Measurements from ENCODE around the gene NDUFB8.

GRCh38 chr10:100482834-100483185 is 46.9 kb downstream of the NDUFB8 start:
- TF ChIP-seq CTCF (IDR thresholded peaks at IDR 0.05) (peak in 1 of 5 experiments; percentile 3), POLR2A (IDR thresholded peaks at IDR 0.05) (no peak), EP300 (IDR thresholded peaks at IDR 0.05) (no peak)

All from tibial nerve (tissue), 4 donors.